GM21529 (cell line): ENCODE data around the gene NRDC.

Experiments used
- ATAC-seq: cut with Tn5 transposase; IDR thresholded peaks from one replicate; pipeline ENCODE4 v1.9.1; 2021; ENCODE audit not compliant: unreplicated experiment

The NRDC gene

DNA sequence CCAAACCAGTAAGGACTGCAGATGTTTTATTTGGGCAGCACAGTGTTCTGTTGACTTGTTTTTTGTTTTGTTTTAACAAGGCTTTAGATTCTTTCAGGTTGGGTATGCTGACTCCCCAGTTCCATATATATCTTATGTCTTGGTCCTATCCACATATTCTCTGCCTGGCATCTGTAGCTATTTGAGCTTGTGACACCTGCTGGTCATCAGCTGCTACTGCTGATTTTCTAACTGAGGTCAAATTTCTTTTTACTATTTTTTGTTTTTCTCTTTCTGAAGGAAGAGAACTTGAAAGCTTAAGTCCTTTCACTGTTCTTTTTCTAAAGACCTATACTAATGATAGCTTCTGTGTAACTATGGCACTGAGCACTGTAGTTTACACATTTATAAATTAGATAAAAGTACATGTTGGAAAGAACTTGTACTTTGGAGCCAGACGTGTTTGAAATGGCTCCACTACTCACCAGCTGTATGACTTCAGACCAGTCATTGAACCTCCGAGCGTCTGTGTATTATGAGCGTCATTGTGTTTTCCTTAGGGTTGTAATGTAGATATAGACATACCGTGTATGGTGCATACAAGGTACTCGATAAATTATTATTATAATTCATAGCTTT, 109.4 kb downstream of the NRDC start:
- peak; percentile 51 for ATAC-seq

DNA sequence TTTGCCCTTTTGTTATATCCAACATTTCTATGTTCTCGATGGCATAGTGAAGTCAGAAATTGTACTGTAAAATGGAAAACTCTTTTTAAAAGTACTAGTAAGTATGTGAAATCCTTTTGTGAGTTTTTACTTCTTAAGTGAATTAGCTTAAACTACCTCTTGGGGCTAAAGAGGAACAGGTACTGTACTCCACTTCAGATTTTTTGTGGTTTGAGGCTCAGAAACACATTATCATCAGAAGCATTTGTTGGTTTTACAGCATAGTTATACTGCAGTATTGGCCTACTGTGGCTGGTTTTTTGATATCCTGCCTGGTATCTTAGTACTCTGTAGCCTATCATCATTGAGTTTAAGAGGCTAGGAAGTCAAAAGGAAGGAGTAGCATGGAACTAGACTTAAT, 117.2 kb downstream of the NRDC start:
- ATAC-seq = no peak

GRCh38 chr1:51760872-51761271, 117.7 kb downstream of the NRDC start:
- no peak for ATAC-seq

DNA sequence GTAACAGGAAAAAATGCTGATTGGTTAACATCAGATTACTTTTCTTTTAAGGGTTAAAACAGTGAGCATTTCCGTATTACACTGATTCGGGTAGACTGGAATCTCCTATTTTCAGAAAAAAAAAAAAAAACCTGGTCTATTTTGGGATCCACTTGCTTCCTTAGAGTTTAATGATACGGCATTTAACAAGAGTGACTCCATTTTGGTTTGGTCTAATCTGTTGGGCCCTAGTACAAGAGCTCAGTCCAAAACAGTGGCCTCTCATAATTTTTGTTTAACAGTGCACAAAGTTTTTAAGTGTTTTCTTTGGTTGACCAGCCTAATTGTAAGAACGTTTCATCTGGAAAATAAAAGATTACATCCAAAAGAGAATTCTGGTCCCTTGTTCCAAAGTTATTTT, 120.2 kb downstream of the NRDC start:
- ATAC-seq = no peak

DNA sequence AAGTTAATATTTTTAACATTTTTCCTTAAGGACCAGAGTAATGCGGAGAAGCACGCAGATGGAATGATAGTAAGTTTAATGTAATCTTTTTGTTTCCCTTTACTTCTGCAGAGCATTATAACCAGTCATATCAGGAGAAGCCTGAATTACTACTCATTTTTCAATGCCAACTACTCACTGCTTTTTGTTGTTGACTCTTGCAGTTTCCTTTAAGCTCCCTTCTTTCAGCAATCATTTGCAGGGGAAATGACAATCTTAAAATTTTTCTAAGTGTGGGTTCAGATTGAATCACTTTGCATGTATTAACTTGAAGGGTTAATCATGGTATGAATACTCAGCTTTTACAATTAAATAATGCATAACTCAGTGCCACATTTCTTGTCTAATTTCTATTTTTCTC, 122.2 kb downstream of the NRDC start:
- ATAC-seq = no peak

- no peak for ATAC-seq
Observed at GRCh38 chr1:51755437-51755836, 123.1 kb downstream of the NRDC start.

DNA sequence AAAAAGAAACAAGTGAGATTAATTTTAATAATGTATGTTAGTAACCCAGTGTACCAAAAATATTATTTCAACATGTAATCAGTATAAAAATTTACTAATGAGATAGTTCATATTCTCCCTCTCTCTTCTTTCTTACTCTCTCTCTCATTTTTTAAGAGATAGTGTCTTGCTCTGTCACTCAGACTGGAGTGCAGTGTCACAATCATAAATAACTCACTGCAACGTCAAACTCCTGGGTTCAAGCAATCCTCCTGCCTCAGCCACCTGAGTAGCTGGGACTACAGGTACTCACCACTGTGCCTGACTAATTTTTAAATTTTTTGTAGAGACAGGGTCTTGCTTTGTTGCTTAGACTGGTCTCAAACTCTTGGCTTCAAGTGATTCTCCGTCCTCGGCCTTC, 123.9 kb downstream of the NRDC start:
- ATAC-seq = no peak

DNA sequence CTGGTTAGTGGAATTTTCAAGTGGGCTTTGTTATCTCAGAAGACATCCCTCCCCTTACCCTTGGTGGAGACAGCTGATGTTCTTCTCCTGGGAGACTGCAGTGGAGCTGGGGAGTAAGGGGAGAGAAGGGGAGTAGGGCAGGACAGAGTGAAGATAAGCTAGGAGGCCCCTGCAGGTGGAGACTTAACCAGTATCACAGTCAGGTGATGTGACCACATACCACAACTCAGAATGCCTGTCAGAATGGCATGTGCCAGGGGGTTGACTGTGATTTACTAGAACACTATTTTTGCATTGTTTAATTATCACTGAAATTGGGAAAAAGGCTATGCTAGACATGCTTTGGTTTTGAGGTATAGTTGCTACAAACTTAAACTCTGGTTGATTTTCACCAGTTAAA, 124.6 kb downstream of the NRDC start:
- no peak for ATAC-seq

DNA sequence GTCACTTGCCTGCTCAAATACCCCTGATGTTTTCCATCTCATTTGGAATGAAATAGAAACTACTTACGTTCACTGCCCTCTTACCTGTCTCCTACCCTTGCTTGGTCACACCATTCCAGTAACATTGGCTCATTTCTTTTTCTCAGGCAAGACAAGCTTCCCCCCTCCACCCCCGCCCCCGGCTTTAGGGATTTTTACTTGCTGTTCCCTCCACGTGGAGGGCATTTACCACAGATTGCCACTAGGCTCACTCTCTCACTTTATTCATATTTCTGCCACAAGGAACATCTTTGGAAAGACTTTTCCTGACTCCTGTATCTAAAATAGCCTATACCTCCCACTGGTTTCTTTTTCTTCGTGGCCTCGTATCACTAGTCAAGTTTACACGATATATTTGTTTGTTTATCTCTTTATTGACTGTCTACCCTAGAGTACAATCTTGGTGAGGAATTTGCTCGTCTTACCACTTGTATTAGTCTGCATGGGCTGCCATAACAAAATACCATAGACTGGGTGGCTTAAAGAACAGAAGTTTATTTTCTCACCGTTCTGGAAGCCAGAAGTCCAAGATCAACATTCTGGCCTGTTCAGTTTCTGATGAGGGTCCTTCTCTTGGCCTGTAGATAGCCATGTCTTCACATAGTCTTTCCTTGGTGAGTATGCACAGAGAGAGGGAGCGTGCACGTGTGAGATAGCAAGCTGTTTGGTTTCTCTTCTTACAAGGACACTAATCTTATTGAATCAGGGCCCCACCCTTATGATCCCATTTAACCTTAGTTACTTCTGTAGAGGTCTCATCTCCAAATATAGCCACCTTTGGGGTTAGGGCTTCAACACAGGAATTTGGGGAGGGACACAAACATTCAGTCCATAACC, 126.2 kb downstream of the NRDC start:
- no peak for ATAC-seq

DNA sequence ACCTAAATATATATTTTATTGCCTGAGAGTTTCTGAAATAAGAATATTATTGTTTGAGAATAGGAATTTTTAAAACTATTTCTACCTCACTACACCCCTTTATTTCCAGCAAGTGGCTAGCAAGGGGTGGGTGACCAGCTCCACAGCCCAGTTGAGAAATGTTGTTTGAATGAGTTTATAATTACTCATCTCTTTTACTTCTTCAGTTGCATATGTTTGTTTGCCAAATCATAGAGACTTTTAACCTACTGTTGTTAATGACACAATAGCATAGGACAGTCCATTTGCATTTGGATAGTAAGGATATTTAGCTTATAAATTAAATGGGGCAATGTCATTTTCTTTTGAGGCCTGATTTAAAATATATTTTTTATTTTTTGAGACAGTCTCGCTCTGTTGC, 127.8 kb downstream of the NRDC start:
- no peak for ATAC-seq

GRCh38 chr1:51750218-51750617, 128.3 kb downstream of the NRDC start:
- no peak for ATAC-seq

DNA sequence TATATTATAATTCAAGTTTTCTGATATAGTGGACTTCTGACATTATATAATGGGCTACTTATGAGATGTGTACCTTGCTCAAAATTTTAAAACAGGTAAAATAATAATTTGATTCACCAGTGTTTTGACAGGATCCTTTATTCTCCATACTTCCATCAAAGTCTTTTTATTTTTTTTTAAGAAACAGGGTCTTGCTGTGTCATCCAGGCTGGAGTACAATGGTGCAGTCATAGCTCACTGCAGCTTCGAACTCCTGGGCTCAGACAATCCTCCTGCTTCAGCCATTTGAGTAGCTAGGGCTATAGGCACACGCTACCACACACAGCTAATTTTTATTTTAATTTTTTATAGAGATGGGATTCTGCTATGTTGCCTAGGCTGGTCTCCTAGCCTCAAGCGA, 129.4 kb downstream of the NRDC start:
- ATAC-seq = no peak

DNA sequence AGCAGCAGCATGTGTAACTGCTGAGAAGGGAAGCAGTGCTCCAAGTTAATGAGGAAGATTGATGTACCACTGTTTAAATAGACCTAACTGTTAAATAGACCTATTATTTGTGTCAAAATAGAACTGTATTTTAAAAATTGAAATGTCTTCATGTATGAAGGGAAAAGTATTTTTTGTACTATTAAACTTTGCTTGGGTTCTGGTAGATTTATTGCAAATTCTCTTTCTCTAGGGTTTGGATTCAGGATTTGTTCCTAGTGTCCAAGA, 133.3 kb downstream of the NRDC start:
- ATAC-seq = no peak

GRCh38 chr1:51744506-51745303, 133.8 kb downstream of the NRDC start:
- peak; percentile 55 for ATAC-seq

- ATAC-seq = no peak
Observed at GRCh38 chr1:51741121-51741681, 137.3 kb downstream of the NRDC start.

DNA sequence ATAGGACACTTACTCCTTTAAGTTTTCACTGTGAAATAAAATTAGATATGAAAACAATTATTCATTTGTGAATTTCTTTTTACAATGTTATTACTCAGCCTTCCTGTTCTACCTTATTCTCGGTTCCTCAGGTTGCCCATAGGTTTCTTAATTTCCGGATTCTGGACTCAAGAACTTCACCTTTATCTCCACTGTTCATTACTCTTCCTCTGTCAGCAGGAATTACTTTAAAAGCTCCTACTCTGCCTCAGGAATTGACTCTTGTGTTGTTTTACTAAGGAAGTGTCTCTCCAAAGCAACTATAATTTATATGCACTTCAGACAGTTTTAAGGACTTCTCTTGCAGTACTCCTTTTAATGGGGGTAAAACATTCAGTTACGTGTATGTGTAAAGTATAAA, 137.9 kb downstream of the NRDC start:
- ATAC-seq = no peak
